BLaER1 treated with 17β-estradiol and CSF1 and Interleukin-3, amounts not matched to agents 10 nM and 100 nM (cell line): Measurements from ENCODE around the gene SELPLG.

Source experiments
- H3K27ac ChIP-seq, 11 experiments: shearing (Covaris generic); formaldehyde crosslinking; 2 replicates each; pipeline ENCODE4 v1.8.1; 2022
- H3K27me3 ChIP-seq, 11 experiments: shearing (Covaris generic); formaldehyde crosslinking; 2 replicates each; pipeline ENCODE4 v1.8.1; 2022
- H3K36me3 ChIP-seq, 11 experiments: shearing (Covaris generic); formaldehyde crosslinking; 2 replicates each; pipeline ENCODE4 v1.8.1; 2022
- H3K4me1 ChIP-seq, 10 experiments: shearing (Covaris generic); formaldehyde crosslinking; 2 replicates each; pipeline ENCODE4 v1.8.1; 2022
- H3K4me2 ChIP-seq, 11 experiments: shearing (Covaris generic); formaldehyde crosslinking; 2 replicates each; pipeline ENCODE4 v1.8.1; 2022
- H3K4me3 ChIP-seq, 10 experiments: shearing (Covaris generic); formaldehyde crosslinking; 2 replicates each; pipeline ENCODE4 v1.8.1; 2022
- H3K9ac ChIP-seq, 11 experiments: shearing (Covaris generic); formaldehyde crosslinking; 2 replicates each; pipeline ENCODE4 v1.8.1; 2022
- H3K9me3 ChIP-seq, 11 experiments: shearing (Covaris generic); formaldehyde crosslinking; replicated peaks in 1 of 11; 2 replicates each; pipeline ENCODE4 v1.8.1; 2022
- H4K20me1 ChIP-seq, 11 experiments: shearing (Covaris generic); formaldehyde crosslinking; 2 replicates each; pipeline ENCODE4 v1.8.1; 2022
- Cebpa-rat ChIP-seq, 11 experiments: shearing (Covaris generic); IDR thresholded peaks; 2 replicates each; pipeline ENCODE4 v1.8.1; 2022

The SELPLG gene

DNA sequence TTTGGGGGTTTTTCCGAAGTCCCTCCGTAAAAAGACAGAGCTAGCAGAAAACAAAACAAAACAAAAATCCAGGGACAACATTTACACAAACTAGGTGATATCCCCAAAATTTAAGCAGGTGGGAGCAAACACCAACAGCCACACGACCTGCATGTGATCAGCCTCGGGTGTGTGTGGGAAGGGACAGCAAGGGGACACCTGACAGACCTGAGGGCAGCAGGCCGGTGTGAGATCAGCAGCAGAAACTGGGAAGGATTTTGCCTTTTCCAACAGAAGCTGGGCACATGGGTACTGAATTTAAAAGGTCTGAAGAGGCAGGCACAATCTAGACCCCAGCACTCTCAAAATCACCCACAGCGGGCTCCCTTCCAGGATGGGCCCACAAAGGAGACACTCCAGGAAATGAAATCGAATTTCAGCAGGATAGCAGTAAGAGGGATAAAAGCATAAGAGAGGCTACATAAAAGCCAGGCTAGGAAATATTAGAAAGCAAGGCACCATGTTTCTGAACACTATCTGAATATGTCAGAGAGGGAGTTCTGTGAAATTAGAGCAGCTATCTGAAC is 36.5 kb upstream of the SELPLG start:
- H3K27me3 ChIP-seq, result no peaks in the 10 kb centered on the region
- no peak overlapping the region for H3K27ac ChIP-seq
- peaks cover 22 to 39% (median 31%) of the 10 kb centered on the region in 10 experiments for H3K4me1 ChIP-seq
- peaks cover 0 to 99% (median 4%) of the 10 kb centered on the region in 11 experiments; a peak in 9 of 22 replicates for H4K20me1 ChIP-seq
- peaks cover 4 to 45% (median 28%) of the 10 kb centered on the region in 11 experiments; a peak in 17 of 22 replicates for H3K36me3 ChIP-seq
- H3K4me2 ChIP-seq, result no peak overlapping the region
- H3K4me3 ChIP-seq, result no peak overlapping the region
- peak overlapping the region in 1 of 11 experiments; percentile 21; a peak in 1 of 22 replicates for H3K9ac ChIP-seq
- TF ChIP-seq Cebpa-rat (IDR thresholded peaks at IDR 0.05), result no peak
- no peaks in the 10 kb centered on the region for H3K9me3 ChIP-seq

DNA sequence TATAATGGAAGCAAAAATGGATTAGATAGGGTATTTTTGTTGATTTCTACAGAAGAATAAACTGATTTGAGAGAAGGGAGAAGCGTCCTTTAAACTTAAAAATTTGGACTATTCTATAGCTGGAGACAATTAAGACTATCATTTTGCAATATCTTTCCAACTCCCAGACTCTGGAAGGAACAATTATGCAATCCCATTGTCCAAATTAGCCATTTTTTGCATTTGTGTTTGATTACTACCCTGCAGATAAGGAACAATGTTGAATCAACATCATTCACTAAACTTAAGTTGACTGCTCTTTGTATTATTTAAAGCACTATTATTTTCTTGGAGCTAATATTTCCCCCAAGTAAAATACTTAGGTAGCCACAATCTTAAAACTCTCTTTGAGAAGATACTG is 34.8 kb upstream of the SELPLG start:
- Histone ChIP-seq H3K9me3 (no peaks in the 10 kb centered on the region), H3K27me3 (no peaks in the 10 kb centered on the region), H3K9ac (no peak overlapping the region), H3K4me1 (peaks cover 36 to 55% (median 45%) of the 10 kb centered on the region in 10 experiments), H4K20me1 (peaks cover 0 to 96% (median 4%) of the 10 kb centered on the region in 11 experiments; a peak in 9 of 22 replicates), H3K4me2 (peak overlapping the region in 3 of 11 experiments; percentile 13 to 89 (median 77); a peak in 4 of 22 replicates), H3K27ac (0 out of 22 replicates have a peak overlapping the region, but pooled peaks of 1 of the 11 experiments have one; percentile 16), H3K36me3 (peaks cover 0 to 31% (median 17%) of the 10 kb centered on the region in 11 experiments; a peak in 13 of 22 replicates), H3K4me3 (no peak overlapping the region)
- no peak for TF ChIP-seq Cebpa-rat (IDR thresholded peaks at IDR 0.05)

DNA sequence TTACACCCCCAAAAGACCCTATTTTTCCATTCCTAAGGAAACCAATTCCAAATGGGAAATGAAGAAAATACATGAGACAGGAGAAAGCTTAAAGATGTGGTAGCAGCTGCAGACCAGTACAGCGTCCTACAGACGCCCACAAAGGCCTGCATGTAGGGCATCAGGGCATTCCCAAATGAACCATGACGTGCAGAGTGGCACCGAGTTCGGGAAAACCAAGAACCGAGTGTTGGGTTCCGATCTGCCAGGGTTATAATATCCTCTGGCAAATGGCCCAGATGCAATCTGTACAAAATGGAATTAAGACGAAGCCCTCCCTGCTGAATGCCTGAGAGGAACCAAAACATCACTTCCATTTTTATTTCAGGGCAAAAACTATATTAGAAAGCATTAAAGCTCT is 34.4 kb upstream of the SELPLG start:
- Histone ChIP-seq H3K4me1 (peaks cover 36 to 60% (median 48%) of the 10 kb centered on the region in 10 experiments), H3K4me3 (no peak overlapping the region), H3K36me3 (peaks cover 0 to 31% (median 12%) of the 10 kb centered on the region in 11 experiments; a peak in 12 of 22 replicates), H3K27me3 (no peaks in the 10 kb centered on the region), H3K9me3 (no peaks in the 10 kb centered on the region), H3K4me2 (peak overlapping the region in 5 of 11 experiments; percentile 67 to 90 (median 88); a peak in 8 of 22 replicates), H3K9ac (peak overlapping the region in 3 of 11 experiments; percentile 67 to 73 (median 69); a peak in 4 of 22 replicates), H3K27ac (peak overlapping the region in 4 of 11 experiments; percentile 70 to 94 (median 79); a peak in 5 of 22 replicates), H4K20me1 (peaks cover 0 to 96% (median 4%) of the 10 kb centered on the region in 11 experiments; a peak in 9 of 22 replicates)
- no peak for TF ChIP-seq Cebpa-rat (IDR thresholded peaks at IDR 0.05)

DNA sequence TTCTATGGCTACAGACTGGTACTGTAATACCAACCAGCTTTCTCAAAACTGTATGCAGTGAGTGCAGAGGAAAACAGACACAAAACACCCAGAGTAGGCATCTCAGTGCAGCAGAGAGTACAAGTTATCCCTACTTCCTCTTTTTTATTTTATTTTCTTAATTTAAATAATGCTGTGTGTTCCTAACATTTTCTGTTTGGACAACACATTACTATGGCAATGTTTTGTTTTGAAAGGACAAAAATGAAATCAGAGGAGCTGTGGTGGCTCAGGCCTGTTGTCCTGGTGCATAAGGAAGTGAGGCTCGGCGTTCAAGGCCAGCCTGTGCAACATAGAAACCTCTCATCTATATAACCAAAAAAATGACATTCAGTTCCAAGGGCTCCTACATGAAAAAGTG is 33.7 kb upstream of the SELPLG start:
- Histone ChIP-seq H3K4me2 (peak overlapping the region; percentile 0 to 90 (median 29); a peak in 15 of 22 replicates), H3K4me3 (no peak overlapping the region), H3K9ac (peak overlapping the region in 4 of 11 experiments; percentile 67 to 78 (median 71); a peak in 8 of 22 replicates), H4K20me1 (peaks cover 0 to 96% (median 4%) of the 10 kb centered on the region in 11 experiments; a peak in 9 of 22 replicates), H3K9me3 (no peaks in the 10 kb centered on the region), H3K36me3 (peaks cover 0 to 29% (median 5%) of the 10 kb centered on the region in 11 experiments; a peak in 9 of 22 replicates), H3K27ac (peak overlapping the region in 9 of 11 experiments; percentile 45 to 94 (median 87); a peak in 17 of 22 replicates), H3K27me3 (no peaks in the 10 kb centered on the region), H3K4me1 (peaks cover 36 to 62% (median 48%) of the 10 kb centered on the region in 10 experiments)
- no peak for TF ChIP-seq Cebpa-rat (IDR thresholded peaks at IDR 0.05)

DNA sequence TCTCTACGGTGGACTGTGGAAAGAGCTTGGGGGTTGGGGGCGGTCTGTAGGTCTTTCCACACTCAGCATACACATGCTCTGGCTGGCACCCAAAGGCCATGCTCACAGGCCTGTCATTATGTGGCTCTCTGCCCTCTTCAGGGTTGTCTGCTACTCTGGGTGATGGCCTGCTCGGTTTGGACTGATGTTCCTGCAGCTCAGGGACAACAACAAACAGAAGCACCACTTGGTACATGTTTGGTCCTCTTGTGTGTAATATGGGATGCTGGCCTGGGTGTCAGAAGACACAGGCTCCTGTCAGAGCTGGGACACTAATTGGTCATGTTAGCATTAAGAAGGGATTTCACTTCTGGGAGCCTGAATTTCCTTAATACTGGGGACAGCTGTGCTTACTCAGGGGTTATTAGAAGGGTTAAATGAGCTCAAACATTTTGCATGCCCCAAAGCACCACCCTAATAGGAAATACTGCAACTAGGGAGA is 32.7 kb upstream of the SELPLG start:
- Histone ChIP-seq H3K36me3 (peaks cover 0 to 29% (median 9%) of the 10 kb centered on the region in 11 experiments; a peak in 19 of 22 replicates), H3K4me1 (peaks cover 36 to 62% (median 48%) of the 10 kb centered on the region in 10 experiments), H4K20me1 (peaks cover 0 to 96% (median 0%) of the 10 kb centered on the region in 11 experiments; a peak in 8 of 22 replicates), H3K4me3 (no peak overlapping the region), H3K27ac (peak overlapping the region; percentile 45 to 94 (median 88); a peak in 20 of 22 replicates), H3K4me2 (peak overlapping the region; percentile 0 to 90 (median 67); a peak in 15 of 22 replicates), H3K9ac (peak overlapping the region in 8 of 11 experiments; percentile 21 to 82 (median 66); a peak in 12 of 22 replicates), H3K27me3 (no peaks in the 10 kb centered on the region), H3K9me3 (no peaks in the 10 kb centered on the region)
- TF ChIP-seq Cebpa-rat (IDR thresholded peaks at IDR 0.05), result no peak

DNA sequence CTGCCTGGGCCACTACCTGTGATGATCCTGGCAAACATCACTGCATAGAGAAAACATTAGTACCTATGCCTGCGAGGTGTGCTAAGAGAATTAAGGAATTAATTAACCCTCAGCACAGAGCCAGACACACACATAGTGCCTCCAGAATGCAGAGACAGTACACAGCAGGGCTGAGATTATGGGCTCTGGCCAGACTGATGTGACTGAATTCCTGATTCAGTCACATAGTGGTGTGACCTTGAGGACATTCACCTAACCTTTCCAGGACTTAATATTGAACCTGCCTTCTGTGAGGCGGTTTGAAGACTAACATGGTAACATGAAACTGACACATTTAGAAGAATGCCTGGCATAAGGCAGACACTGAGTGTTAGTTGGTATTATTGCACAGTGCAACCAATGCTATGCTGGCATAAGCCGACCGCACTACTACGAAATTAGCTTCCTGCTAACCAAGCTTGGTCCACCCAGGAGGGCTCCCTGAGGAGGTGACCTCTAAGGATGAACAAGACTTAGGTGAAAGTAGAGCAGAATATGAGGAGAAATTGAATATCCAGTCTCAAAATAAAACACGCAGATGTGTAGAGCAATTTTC is 32.0 kb upstream of the SELPLG start:
- no peaks in the 10 kb centered on the region for H3K27me3 ChIP-seq
- H3K27ac ChIP-seq, result peak overlapping the region; percentile 46 to 94 (median 88); a peak in 21 of 22 replicates
- no peaks in the 10 kb centered on the region for H3K9me3 ChIP-seq
- H3K4me1 ChIP-seq, result peaks cover 36 to 62% (median 48%) of the 10 kb centered on the region in 10 experiments
- H3K4me2 ChIP-seq, result peak overlapping the region in 10 of 11 experiments; percentile 34 to 90 (median 80); a peak in 17 of 22 replicates
- peak overlapping the region; percentile 33 to 82 (median 69); a peak in 19 of 22 replicates for H3K9ac ChIP-seq
- H4K20me1 ChIP-seq, result peaks cover 0 to 94% (median 0%) of the 10 kb centered on the region in 11 experiments; a peak in 7 of 22 replicates
- H3K4me3 ChIP-seq, result no peak overlapping the region
- peaks cover under 1 to 37% (median 12%) of the 10 kb centered on the region in 11 experiments; a peak in 19 of 22 replicates for H3K36me3 ChIP-seq
- no peak for TF ChIP-seq Cebpa-rat (IDR thresholded peaks at IDR 0.05)

DNA sequence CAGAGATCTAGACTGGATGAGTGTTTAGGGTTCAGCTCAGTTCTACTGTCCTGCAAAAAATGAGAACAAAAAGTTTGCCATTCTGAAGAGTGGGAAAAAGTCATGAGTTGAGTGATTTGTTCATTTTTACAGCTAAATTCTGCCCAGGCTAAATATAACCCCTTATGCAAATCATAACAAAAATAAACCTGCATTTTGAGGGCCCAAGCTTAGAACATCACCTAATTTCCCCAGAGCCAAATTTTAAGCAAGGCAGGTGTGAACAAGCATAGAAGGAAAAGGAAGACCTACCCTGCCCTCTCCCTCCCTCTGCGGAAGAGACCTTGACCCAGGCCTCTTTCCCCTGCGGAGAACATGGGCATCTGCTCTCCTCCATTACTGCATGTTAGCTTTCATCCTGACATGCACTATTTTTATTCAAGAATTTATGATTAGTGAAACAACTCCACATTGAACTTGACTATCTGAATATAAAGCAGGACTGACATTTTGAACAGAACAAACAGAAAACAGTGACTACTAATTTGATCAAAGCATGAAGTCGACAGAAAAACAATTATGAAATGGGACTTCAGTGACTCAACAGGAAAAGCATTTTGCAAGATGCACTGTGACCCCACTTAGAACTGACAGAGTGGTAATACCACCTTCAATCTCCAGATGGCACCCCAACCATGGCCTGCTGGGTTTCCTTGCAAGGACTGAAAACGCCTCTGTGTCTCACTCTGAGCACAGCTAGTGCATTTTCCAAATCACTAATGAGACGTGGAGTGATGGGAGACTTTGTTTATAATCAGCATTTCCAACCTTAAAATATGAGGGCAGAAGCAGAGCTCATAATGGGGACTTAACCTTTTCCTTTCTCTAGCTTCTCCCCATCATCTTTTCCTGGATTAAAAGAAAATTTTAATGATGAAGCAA is 30.9 kb upstream of the SELPLG start:
- Histone ChIP-seq H3K9ac (peak overlapping the region; percentile 65 to 82 (median 76)), H3K9me3 (no peaks in the 10 kb centered on the region), H3K27me3 (no peaks in the 10 kb centered on the region), H3K27ac (peak overlapping the region; percentile 66 to 94 (median 88)), H3K36me3 (peaks cover 5 to 40% (median 21%) of the 10 kb centered on the region in 11 experiments; a peak in 20 of 22 replicates), H3K4me1 (peaks cover 36 to 62% (median 48%) of the 10 kb centered on the region in 10 experiments), H3K4me2 (peak overlapping the region; percentile 67 to 90 (median 79)), H3K4me3 (peak overlapping the region in 4 of 10 experiments; percentile 15 to 36 (median 24); a peak in 6 of 20 replicates), H4K20me1 (peaks cover 0 to 94% (median 0%) of the 10 kb centered on the region in 11 experiments; a peak in 7 of 22 replicates)
- TF ChIP-seq Cebpa-rat (IDR thresholded peaks at IDR 0.05), result peak in 9 of 11 experiments; percentile 44 to 87 (median 76); a peak in 13 of 22 replicates
